Activated CD4-positive, alpha-beta T cell treated with anti-CD3 and anti-CD28 coated beads for 4 hours (primary cell): ENCODE measurements around the gene ZFP1.
"Not testable (repeated sequence)": the region's sequence is repeated elsewhere in the genome, so short reads cannot be mapped to it uniquely, and the experiment has no call there.

Experiments
- DNase-seq, 2 donors: peaks; one replicate each; pipeline ENCODE4 v3.0.0-alpha.2; 2020

The ZFP1 gene

DNA sequence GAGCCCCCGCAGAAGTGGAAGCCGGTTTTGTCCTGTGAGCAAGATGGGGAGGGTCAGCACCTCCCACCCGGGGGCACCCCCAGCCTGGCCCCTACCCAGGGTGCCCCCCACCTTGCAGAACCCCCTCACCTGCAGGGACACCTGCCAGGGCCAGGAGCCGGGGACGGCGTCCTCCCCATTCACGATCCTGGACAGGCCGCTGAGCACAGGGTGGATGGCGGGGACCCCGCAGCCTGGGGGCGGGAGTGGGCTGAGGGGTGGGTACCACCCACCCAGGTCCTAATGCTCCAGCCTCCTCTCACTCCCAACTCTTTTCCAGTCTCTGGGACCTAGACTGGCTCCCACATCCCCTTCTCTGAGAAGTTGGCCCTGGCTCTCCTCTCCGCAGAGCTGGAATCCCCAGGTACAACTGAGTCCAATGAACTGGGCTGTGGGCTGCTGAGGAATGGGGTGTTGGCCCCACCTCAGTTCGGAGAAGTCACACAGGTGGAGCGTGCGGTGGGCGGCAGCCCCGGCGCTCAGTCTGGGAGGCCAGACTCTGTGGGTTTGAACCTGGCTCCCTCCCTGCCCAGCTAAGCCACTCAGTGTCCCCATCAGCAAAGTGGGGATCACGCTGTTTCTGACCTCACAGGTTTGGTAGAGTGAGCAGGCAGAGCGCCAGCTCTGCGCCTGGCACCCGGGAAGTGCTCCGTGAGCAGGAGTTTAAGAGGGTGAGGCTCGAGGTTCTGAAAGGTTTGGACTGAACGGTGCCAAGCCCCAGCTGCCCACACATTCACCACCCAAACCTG is 57.8 kb downstream of the ZFP1 start:
- not testable (repeated sequence) for DNase-seq

DNA sequence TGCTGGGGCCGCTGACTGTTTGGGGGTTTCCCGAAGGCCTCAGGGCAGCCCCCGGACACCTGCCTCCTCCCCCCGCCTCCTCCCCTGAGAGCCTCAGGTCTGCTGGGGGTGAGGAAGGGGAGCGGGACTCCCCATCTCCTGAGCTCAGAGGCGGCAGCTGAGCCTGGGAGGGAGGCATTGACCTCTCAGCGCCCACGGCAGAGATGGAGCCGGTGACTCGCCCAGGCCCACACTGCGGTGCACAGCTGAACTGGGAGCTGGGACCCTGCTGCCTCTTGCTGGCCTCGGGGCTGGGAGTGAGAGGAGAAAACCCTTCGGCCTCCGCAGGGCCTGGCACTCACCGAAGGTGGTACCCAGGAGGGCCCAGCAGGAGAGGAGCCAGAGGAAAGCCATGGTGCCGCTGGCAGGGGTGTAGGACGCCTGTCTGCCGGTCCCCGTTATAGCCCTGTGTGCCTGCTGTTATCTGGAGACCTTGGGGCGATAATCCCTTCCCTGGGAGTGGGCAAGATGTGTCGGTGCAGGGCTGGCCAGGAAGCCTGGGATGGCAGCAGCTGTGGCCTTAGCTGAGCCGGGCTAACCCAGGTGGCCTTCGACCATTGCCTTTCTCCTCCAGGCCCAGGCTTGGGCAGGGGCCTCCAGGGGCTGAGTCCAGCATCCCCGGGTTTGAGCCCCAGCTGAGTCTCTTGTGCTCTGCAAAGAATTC is 58.6 kb downstream of the ZFP1 start, which contains the start of gene CTRB2:
TSS of gene CTRB2 (minus strand) at position 413 of the 703 bp plus-strand sequence. CDS start at position 393, 20 bp downstream.
- DNase-seq: no peak

DNA sequence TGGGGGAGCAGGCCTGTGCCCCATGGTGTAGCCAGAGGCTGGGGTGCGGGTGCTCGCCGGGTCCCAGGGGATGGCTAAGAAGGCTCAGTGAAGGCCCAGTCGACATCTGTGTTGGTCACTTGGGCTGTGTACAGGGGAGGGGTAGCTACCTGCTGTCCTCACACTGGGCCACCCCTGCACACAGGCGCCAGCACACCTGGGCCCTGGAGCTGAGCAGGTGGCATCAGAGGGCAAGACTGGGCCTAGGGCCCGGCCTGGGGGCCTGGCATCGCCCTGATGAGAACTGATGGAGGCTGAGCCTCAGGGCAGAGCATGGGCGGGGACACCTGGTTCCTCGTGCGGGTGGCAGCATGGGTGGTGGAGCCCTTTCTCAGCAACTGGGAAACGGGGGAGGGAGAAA is 59.5 kb downstream of the ZFP1 start:
- DNase-seq: no peak

DNA sequence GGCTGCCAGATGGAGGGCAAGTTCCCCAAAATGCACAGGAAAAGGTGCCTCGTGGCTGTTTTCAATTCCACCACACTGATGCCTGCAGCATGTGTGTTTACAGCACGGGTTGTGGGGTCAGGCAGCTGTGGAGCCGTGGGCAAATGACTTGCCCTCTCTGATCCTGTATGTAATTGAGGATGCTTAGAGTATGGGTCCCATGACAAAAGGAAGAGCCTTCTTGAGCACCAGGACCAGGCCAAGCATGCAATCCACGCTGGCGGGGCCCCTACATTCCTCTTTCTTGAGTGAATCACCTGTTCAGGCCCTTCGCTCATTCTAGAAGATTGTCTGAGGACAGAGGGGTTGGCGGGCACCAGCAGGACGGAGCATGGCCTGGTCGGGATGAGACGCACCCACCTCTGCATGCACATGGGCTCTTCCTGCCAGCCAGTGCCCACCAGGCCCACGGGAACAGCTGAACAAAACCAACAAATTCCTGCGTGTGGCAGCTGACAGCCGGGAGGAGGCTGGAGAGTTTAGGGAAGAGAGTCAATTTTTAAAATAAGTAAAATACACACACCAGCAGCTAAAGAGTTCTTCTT is 60.0 kb downstream of the ZFP1 start:
- DNase-seq: no peak

- DNase-seq: no peak
Measured at GRCh38 chr16:75208861-75209505, 60.7 kb downstream of the ZFP1 start.

DNA sequence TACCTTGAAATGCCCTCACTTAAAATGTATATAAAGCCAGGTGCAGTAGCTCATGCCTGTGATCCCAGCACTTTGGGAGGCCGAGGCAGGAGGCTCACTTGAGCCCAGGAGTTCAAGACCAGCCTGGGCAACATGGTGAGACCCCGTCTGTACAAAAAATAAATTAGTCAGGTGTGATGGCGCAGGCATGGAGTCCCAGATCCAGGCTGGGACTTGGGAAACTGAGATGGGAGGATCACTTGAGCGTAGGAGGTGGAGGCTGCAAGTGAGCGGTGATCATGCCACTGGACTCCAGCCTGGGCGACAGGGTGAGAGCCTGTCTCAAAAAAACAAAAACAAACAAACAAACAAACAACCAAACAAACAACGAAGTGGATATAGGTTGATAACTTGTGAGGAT is 61.2 kb downstream of the ZFP1 start:
- not testable (repeated sequence) for DNase-seq

DNA sequence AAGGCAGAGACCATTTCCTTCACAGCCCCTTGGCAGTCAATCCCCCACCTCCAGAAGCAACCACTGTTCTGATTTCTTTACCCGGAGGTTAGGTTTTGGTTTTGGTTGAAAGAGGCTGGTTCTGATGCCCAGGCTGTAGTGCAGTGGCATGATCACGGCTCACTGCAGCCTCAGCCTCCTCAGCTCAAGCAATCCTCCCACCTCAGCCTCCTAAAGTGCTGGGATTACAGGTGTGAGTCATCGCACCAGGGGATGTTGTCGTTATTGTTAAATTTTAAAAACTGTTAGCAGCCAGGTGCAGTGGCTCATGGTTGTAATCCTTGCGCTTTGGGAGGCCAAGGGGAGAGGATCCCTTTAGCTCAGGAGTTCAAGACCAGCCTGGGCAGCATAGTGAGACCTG is 61.6 kb downstream of the ZFP1 start:
- DNase-seq: no peak

- DNase-seq: not testable (repeated sequence)
Measured at GRCh38 chr16:75211286-75211685, 63.0 kb downstream of the ZFP1 start.

- no peak for DNase-seq
Measured at GRCh38 chr16:75216127-75216526, 67.8 kb downstream of the ZFP1 start.

GRCh38 chr16:75216576-75216975 is 68.3 kb downstream of the ZFP1 start:
- no peak for DNase-seq

- no peak for DNase-seq
Measured at GRCh38 chr16:75217389-75217851, 69.1 kb downstream of the ZFP1 start.

GRCh38 chr16:75218256-75219076 is 70.1 kb downstream of the ZFP1 start, which contains the start of gene CTRB1:
TSS of gene CTRB1 (plus strand) at chr16:75218988. CDS start at chr16:75219008, 20 bp downstream.
- DNase-seq: no peak

- DNase-seq: no peak
Measured at GRCh38 chr16:75219088-75219487, 70.8 kb downstream of the ZFP1 start.

DNA sequence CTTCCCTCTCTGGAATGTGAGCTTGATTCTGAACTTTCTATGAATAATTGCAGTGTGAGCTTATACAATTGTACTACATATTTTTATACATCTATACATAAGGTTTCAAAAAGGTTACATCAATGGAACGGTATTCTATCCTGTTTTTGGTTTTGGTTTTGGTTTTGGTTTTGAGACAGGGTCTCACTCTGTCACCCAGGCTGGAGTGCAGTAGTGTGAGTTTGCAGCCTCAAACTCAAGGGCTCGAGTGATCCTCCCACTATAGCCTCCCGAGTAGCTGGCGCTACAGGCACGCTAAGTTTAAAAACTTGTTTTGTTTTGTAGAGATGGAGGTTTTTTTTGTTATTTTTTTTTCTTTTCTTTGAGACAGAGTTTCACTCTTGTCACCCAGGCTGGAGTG is 71.5 kb downstream of the ZFP1 start:
- no peak for DNase-seq
